Activated CD4-positive, alpha-beta T cell treated with anti-CD3 and anti-CD28 coated beads for 36 hours (primary cell): ENCODE results near the gene PIP4K2B. TPM values are rescaled to one million over a fixed set of nuclear protein-coding genes. Genes with fewer than 3 reads are reported as not detected.
"Not testable (repeated sequence)": the region's sequence is repeated elsewhere in the genome, so short reads cannot be mapped to it uniquely, and the experiment has no call there.

Source experiments
- ATAC-seq: fragments of 200-7000 bp; cut with Tn5 transposase; one replicate; pipeline ENCODE4 v1.10.0; 2021; ENCODE audit warnings: mild to moderate bottlenecking, moderate library complexity
- CTCF ChIA-PET: fragments of 350-600 bp; sonication (Branson Sonifier 250); formaldehyde crosslinking; loops from one replicate; lab custom pipeline; 2021; ENCODE audit warnings: antibody characterized with exemption; lab: Charles Lee
- POLR2A ChIA-PET: fragments of 350-600 bp; sonication (Branson Sonifier 250); formaldehyde crosslinking; loops from one replicate; lab custom pipeline; 2021; ENCODE audit warnings: antibody characterized with exemption, inconsistent platforms; lab: Charles Lee
- DNase-seq: peaks from one replicate; pipeline ENCODE4 v3.0.0-alpha.2; 2020
- H3K27ac Mint-ChIP-seq: one replicate; pipeline ENCODE4 v1.8.0; 2021; ENCODE audit warnings: mixed read lengths
- H3K27me3 Mint-ChIP-seq: one replicate; pipeline ENCODE4 v1.8.0; 2021; ENCODE audit warnings: mixed read lengths
- H3K36me3 Mint-ChIP-seq: one replicate; pipeline ENCODE4 v1.8.0; 2021; ENCODE audit warnings: low read depth, mixed read lengths
- H3K4me1 Mint-ChIP-seq: one replicate; pipeline ENCODE4 v1.8.0; 2021; ENCODE audit warnings: mixed read lengths
- H3K4me3 Mint-ChIP-seq: one replicate; pipeline ENCODE4 v1.8.0; 2021; ENCODE audit warnings: mild to moderate bottlenecking, moderate library complexity, mixed read lengths
- H3K9me3 Mint-ChIP-seq: one replicate; pipeline ENCODE4 v1.8.0; 2021; ENCODE audit warnings: low read depth, mixed read lengths
- intact Hi-C, 2 experiments: fragments of 100-400 bp; cut with DNase I in 1 of 2; cut with micrococcal nuclease in 1 of 2; formaldehyde crosslinking; loops; one replicate each; pipeline versions ENCODE4 v1.14.2 to v1.15.1; 2022 to 2024; cut with DNase I, micrococcal nuclease
- total RNA-seq, 2 experiments: library from RNA; stranded (reverse); gene quantifications; one replicate each; pipeline ENCODE4 v1.2.3, GENCODE V29; 2021

The PIP4K2B gene
- total RNA-seq, 2 experiments from 2014 or later = 36.3 to 41.6 TPM

DNA sequence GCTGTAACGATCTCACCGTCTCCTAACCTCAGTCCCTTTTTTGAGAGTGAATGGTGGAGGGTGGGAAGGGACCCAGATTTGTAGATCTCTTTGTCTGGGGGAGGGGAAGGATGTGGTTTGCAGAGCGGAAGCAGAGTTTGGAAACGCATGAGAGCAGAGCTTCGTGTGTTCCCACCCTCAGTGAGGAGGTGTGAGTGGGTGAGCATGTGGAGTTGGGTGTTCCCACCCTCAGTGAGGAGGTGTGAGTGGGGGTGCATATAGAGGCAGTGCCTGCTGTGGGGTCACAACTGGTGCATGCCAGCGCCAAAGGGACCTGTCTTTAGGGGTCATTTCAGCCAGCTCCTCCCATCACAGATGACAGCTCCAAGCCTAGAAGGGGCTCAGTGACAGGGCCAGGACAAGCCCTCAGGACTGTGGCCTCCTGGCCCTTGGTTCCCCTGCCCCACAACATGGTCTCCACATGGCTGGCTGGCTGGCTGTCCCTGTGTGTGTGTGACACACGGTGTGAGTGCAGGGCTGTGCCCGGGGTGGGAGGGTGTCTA is 71.0 kb downstream of the PIP4K2B start:
- Mint-ChIP-seq H3K27ac (peak overlapping the region; percentile 100), H3K36me3 (peaks cover 35% of the 10 kb centered on the region), H3K27me3 (no peaks in the 10 kb centered on the region), H3K9me3 (no peaks in the 10 kb centered on the region), H3K4me1 (peaks cover 73% of the 10 kb centered on the region), H3K4me3 (peak overlapping the region; percentile 69)
- DNase-seq = peak; percentile 75
- intact Hi-C loops = loop anchor here (1.0 to 5.0 kb wide), 2 partner anchors 27 to 1424 kb away; no protein-coding TSS in a partner anchor
- ATAC-seq = peak; percentile 34
- POLR2A ChIA-PET = interaction anchor here (1.1 to 1.8 kb wide), 4 partner anchors 19 to 24 kb away, joined by 3 to 7 read pairs (median 4); partner anchors contain the start of genes MLLT6 and PSMB3
- CTCF ChIA-PET = interaction anchor here (0.7 to 2.1 kb wide), 16 partner anchors 9 to 425 kb away, joined by 3 to 16 read pairs (median 4); no protein-coding TSS in a partner anchor

DNA sequence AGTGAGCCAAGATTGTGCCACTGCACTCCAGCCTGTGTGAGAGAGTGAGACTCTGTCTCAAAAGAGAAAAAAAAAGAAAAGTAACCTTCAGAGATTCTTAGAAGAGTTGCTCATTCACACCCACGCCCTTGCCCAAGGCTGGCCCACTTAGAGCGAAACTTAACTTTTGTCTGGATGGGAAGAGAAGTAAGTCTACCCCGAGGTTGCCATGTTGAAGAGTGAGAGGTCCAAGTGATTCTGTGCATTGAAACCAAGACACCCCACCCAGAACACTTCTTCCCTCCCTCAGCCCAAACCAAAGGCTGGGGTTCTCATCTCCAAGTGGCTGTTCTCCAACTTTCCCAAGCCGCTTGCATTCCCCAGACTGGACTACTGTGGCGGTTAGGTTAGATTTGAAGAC is 71.6 kb downstream of the PIP4K2B start:
- Mint-ChIP-seq H3K27ac (peak overlapping the region; percentile 100), H3K36me3 (peaks cover 35% of the 10 kb centered on the region), H3K9me3 (no peaks in the 10 kb centered on the region), H3K4me3 (peak overlapping the region; percentile 69), H3K4me1 (peaks cover 69% of the 10 kb centered on the region), H3K27me3 (no peaks in the 10 kb centered on the region)
- DNase-seq (peak; percentile 92), ATAC-seq (peak; percentile 65)
- CTCF ChIA-PET = interaction anchor here (0.5 to 2.1 kb wide), 7 partner anchors 9 to 169 kb away, joined by 3 to 16 read pairs (median 4); no protein-coding TSS in a partner anchor
- intact Hi-C loops = loop anchor here (1.0 to 5.0 kb wide), 2 partner anchors 26 to 1425 kb away; no protein-coding TSS in a partner anchor
- POLR2A ChIA-PET = interaction anchor here (1.6 to 1.8 kb wide), 2 partner anchors 23 to 25 kb away, joined by 4 to 7 read pairs; partner anchors contain the start of genes MLLT6 and PSMB3

- Mint-ChIP-seq H3K36me3 (peaks cover 36% of the 10 kb centered on the region), H3K27ac (peak overlapping the region; percentile 86), H3K4me1 (peaks cover 62% of the 10 kb centered on the region)
- ATAC-seq, POLR2A ChIA-PET, H3K27me3 Mint-ChIP-seq, DNase-seq, H3K4me3 Mint-ChIP-seq, H3K9me3 Mint-ChIP-seq: not testable (repeated sequence)
- CTCF ChIA-PET = interaction anchor here (1.2 kb wide), 1 partner anchor 51 kb away, joined by 3 read pairs; no protein-coding TSS in a partner anchor
- intact Hi-C loops = loop anchor here in 1 of 2 experiments (5.0 kb wide), 1 partner anchor 1426 kb away; no protein-coding TSS in a partner anchor
Measured at GRCh38 chr17:38726145-38726544, 73.2 kb downstream of the PIP4K2B start.

- no peak for ATAC-seq
- intact Hi-C loops = loop anchor here in 1 of 2 experiments (5.0 kb wide), 1 partner anchor 1427 kb away; no protein-coding TSS in a partner anchor
- H3K9me3 Mint-ChIP-seq = no peaks in the 10 kb centered on the region
- CTCF ChIA-PET = interaction anchor here (1.1 kb wide), 1 partner anchor 14 kb away, joined by 4 read pairs; no protein-coding TSS in a partner anchor
- no peaks in the 10 kb centered on the region for H3K27me3 Mint-ChIP-seq
- peaks cover 61% of the 10 kb centered on the region for H3K4me1 Mint-ChIP-seq
- no peak overlapping the region for H3K4me3 Mint-ChIP-seq
- no peak for DNase-seq
- peaks cover 45% of the 10 kb centered on the region for H3K36me3 Mint-ChIP-seq
- POLR2A ChIA-PET = no interaction called here
- peak overlapping the region; percentile 10 for H3K27ac Mint-ChIP-seq
Measured at GRCh38 chr17:38725066-38725465, 74.3 kb downstream of the PIP4K2B start.

GRCh38 chr17:38724337-38724988 is 74.9 kb downstream of the PIP4K2B start:
- peaks cover 63% of the 10 kb centered on the region for H3K4me1 Mint-ChIP-seq
- peak overlapping the region; percentile 10 for H3K27ac Mint-ChIP-seq
- H3K36me3 Mint-ChIP-seq = peaks cover 48% of the 10 kb centered on the region

DNA sequence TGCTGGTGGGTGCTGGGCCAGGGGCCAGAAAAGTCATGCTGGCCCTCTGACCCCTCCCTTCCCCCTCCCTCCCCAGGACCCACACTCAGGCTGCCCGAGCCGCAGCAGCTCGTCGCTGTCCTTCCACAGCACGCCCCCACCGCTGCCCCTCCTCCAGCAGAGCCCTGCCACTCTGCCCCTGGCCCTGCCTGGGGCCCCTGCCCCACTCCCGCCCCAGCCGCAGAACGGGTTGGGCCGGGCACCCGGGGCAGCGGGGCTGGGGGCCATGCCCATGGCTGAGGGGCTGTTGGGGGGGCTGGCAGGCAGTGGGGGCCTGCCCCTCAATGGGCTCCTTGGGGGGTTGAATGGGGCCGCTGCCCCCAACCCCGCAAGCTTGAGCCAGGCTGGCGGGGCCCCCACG is 77.6 kb downstream of the PIP4K2B start:
- no peaks in the 10 kb centered on the region for H3K9me3 Mint-ChIP-seq

More at GRCh38 chr17:38724337-38724988, 74.9 kb downstream of the PIP4K2B start:
- ChIA-PET POLR2A (interaction anchor here (1.6 kb wide), 1 partner anchor 14 kb away, joined by 4 read pairs; no protein-coding TSS in a partner anchor), CTCF (interaction anchor here (1.1 to 1.8 kb wide), 2 partner anchors 14 to 28 kb away, joined by 4 to 5 read pairs; partner anchors contain the start of gene PSMB3)
- no peak overlapping the region for H3K4me3 Mint-ChIP-seq
- H3K9me3 Mint-ChIP-seq = no peaks in the 10 kb centered on the region
- ATAC-seq (no peak), DNase-seq (no peak)
- H3K27me3 Mint-ChIP-seq = no peaks in the 10 kb centered on the region
- intact Hi-C loops = no loop called here

GRCh38 chr17:38720941-38721340 is 78.4 kb downstream of the PIP4K2B start:
- H3K4me3 Mint-ChIP-seq = no peak overlapping the region
- peaks cover 42% of the 10 kb centered on the region for H3K4me1 Mint-ChIP-seq
- ChIA-PET POLR2A (no interaction called here), CTCF (interaction anchor here (0.7 kb wide), 1 partner anchor 49 kb away, joined by 3 read pairs; no protein-coding TSS in a partner anchor)
- peak overlapping the region; percentile 27 for H3K27ac Mint-ChIP-seq
- peaks cover 56% of the 10 kb centered on the region for H3K36me3 Mint-ChIP-seq
- ATAC-seq (no peak), DNase-seq (no peak)
- no peaks in the 10 kb centered on the region for H3K27me3 Mint-ChIP-seq
- H3K9me3 Mint-ChIP-seq = no peaks in the 10 kb centered on the region
- intact Hi-C loops = no loop called here

More for the DNA sequence above, 77.6 kb downstream of the PIP4K2B start:
- peaks cover 56% of the 10 kb centered on the region for H3K36me3 Mint-ChIP-seq
- DNase-seq (no peak), ATAC-seq (no peak)
- H3K4me3 Mint-ChIP-seq = no peak overlapping the region
- no peak overlapping the region for H3K27ac Mint-ChIP-seq
- POLR2A ChIA-PET = no interaction called here
- CTCF ChIA-PET = interaction anchor here (0.6 to 1.3 kb wide), 3 partner anchors 13 to 54 kb away, joined by 3 read pairs; no protein-coding TSS in a partner anchor
- intact Hi-C loops = no loop called here
- H3K4me1 Mint-ChIP-seq = peaks cover 45% of the 10 kb centered on the region
- no peaks in the 10 kb centered on the region for H3K27me3 Mint-ChIP-seq

DNA sequence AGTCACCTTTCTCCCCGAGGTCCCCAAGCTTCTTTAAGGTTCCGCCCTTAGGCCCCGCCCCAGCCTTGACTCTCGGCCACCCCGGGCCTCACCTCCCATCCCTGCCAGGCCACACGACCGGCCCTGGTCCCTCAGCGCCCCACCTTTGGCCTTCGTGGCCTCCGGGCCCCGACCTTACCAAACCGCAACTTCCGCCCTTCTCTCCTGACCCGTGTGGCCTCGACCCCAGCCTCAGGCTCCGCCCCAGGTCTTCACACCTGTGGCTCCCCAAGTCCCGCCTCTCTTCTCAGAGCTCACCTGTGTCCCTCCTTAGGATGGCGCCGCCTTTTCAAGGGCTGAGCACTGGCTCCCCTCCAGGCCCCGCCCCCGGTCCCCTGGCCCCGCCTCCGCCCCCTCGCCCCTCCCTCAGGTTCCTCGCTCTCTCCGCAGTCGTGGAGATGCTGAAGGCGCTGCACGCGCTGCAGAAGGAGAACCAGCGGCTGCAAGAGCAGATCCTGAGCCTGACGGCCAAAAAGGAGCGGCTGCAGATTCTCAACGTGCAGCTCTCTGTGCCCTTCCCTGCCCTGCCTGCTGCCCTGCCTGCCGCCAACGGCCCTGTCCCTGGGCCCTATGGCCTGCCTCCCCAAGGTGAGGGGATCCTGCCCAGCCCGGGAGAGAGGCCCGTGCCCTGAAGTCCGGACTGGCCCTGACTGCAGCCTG is 79.3 kb downstream of the PIP4K2B start:
- CTCF ChIA-PET = no interaction called here
- Mint-ChIP-seq H3K36me3 (peaks cover 56% of the 10 kb centered on the region), H3K27ac (no peak overlapping the region), H3K27me3 (no peaks in the 10 kb centered on the region), H3K4me3 (no peak overlapping the region), H3K9me3 (no peaks in the 10 kb centered on the region), H3K4me1 (peaks cover 43% of the 10 kb centered on the region)
- intact Hi-C loops = no loop called here
- ATAC-seq (peak; percentile 21), DNase-seq (peak; percentile 55)
- POLR2A ChIA-PET = no interaction called here

GRCh38 chr17:38719289-38719942 is 79.9 kb downstream of the PIP4K2B start:
- CTCF ChIA-PET = interaction anchor here (1.0 to 4.3 kb wide), 5 partner anchors 9 to 43 kb away, joined by 4 to 20 read pairs (median 7); no protein-coding TSS in a partner anchor
- Mint-ChIP-seq H3K27ac (peak overlapping the region; percentile 73), H3K9me3 (no peaks in the 10 kb centered on the region), H3K36me3 (peaks cover 59% of the 10 kb centered on the region), H3K4me1 (peaks cover 45% of the 10 kb centered on the region), H3K27me3 (no peaks in the 10 kb centered on the region), H3K4me3 (no peak overlapping the region)
- no peak for DNase-seq
- no peak for ATAC-seq
- intact Hi-C loops = no loop called here
- POLR2A ChIA-PET = interaction anchor here (1.1 kb wide), 1 partner anchor 15 kb away, joined by 3 read pairs; no protein-coding TSS in a partner anchor

DNA sequence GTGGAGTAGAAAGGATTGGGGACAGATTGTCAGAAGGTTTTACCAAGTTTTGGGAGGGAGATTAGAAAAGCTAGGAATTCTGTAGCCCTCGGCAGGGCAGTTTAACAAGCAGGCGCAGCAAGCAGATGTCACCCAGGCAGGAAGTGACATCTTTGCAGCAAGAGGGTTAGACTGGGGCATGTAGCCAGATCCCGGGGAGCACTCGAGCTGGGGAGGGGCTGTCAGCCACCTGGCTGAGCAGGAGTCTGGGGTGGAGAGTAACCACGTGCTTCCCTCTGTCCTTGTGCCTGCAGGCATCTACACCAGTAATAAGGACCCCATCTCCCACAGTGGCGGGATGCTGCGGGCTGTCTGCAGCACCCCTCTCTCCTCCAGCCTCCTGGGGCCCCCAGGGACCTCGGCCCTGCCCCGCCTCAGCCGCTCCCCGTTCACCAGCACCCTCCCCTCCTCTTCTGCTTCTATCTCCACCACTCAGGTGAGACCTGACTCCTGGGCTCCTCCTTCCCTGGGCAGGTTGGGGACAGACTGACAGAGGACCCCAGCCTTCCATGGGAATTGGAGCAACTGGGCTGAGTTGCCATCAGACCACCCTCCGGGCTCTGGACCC is 82.1 kb downstream of the PIP4K2B start:
- no peak overlapping the region for H3K27ac Mint-ChIP-seq
- no peaks in the 10 kb centered on the region for H3K9me3 Mint-ChIP-seq
- peaks cover 55% of the 10 kb centered on the region for H3K4me1 Mint-ChIP-seq
- DNase-seq (no peak), ATAC-seq (no peak)
- POLR2A ChIA-PET = no interaction called here
- CTCF ChIA-PET = interaction anchor here (1.1 to 4.3 kb wide), 4 partner anchors 10 to 19 kb away, joined by 3 to 20 read pairs (median 6); no protein-coding TSS in a partner anchor
- intact Hi-C loops = no loop called here
- H3K4me3 Mint-ChIP-seq = no peak overlapping the region
- no peaks in the 10 kb centered on the region for H3K27me3 Mint-ChIP-seq
- peaks cover 65% of the 10 kb centered on the region for H3K36me3 Mint-ChIP-seq
